Bronchial epithelial cell (primary cell): ENCODE results near the gene RGS18. TPM values are rescaled to one million over a fixed set of nuclear protein-coding genes. Genes with fewer than 3 reads are reported as not detected.
"Not testable (repeated sequence)": the region's sequence is repeated elsewhere in the genome, so short reads cannot be mapped to it uniquely, and the experiment has no call there.

Source experiments
- DNase-seq: peaks from one replicate; pipeline ENCODE4 v3.0.0-alpha.2; 2010; ENCODE audit warnings: low read depth
- FAIRE-seq: peaks from 2 replicates; lab custom pipeline; 2011; peaks lifted over from hg19 to GRCh38; lab: Jason Lieb, UNC
- H3K27me3 ChIP-seq: 2 replicates; pipeline ENCODE4 v1.5.1; 2011; ENCODE audit warnings: low read length; ENCODE audit not compliant: control insufficient read depth, insufficient read depth
- H3K36me3 ChIP-seq: 2 replicates; pipeline ENCODE4 v1.5.1; 2011; ENCODE audit warnings: low read length; ENCODE audit not compliant: control insufficient read depth, insufficient read depth
- H3K4me3 ChIP-seq: 2 replicates; pipeline ENCODE4 v1.5.1; 2011; ENCODE audit warnings: mild to moderate bottlenecking, low read depth, low read length, control low read depth
- CTCF ChIP-seq: IDR thresholded peaks from 2 replicates; pipeline ENCODE4 v1.5.1; 2011; ENCODE audit warnings: mild to moderate bottlenecking, moderate library complexity, low read length, control low read depth, inconsistent platforms; ENCODE audit not compliant: insufficient read depth, severe bottlenecking
- total RNA-seq: library from RNA; depleted of rRNA; stranded (reverse); fragments of >200 nt; gene quantifications from 2 replicates; pipeline ENCODE4 v1.2.1, GENCODE V29; 2014

The RGS18 gene
- total RNA-seq, 1 donor from 2014 or later = not detected

- TF ChIP-seq CTCF = no peak
- Histone ChIP-seq H3K4me3 (no peak overlapping the region), H3K36me3 (no peaks in the 10 kb centered on the region), H3K27me3 (no peaks in the 10 kb centered on the region)
- DNase-seq (no peak), FAIRE-seq (no peak)
These were observed 1.2 kb upstream of the RGS18 start for GRCh38 chr1:192157067-192157466.

GRCh38 chr1:192159014-192159413, 752 bp downstream of the RGS18 start:
- no peaks in the 10 kb centered on the region for H3K36me3 ChIP-seq
- no peak overlapping the region for H3K4me3 ChIP-seq
- no peak for FAIRE-seq
- DNase-seq = no peak
- TF ChIP-seq CTCF = no peak
- no peaks in the 10 kb centered on the region for H3K27me3 ChIP-seq

GRCh38 chr1:192159781-192160180, 1.5 kb downstream of the RGS18 start:
- FAIRE-seq = no peak
- no peak for TF ChIP-seq CTCF
- no peaks in the 10 kb centered on the region for H3K27me3 ChIP-seq
- DNase-seq = no peak
- H3K4me3 ChIP-seq = no peak overlapping the region
- no peaks in the 10 kb centered on the region for H3K36me3 ChIP-seq

- FAIRE-seq (no peak), DNase-seq (no peak)
- H3K4me3 ChIP-seq = no peak overlapping the region
- no peaks in the 10 kb centered on the region for H3K27me3 ChIP-seq
- H3K36me3 ChIP-seq = no peaks in the 10 kb centered on the region
- TF ChIP-seq CTCF = no peak
These were observed 1.9 kb downstream of the RGS18 start for GRCh38 chr1:192160196-192160595.

- H3K27me3 ChIP-seq = no peaks in the 10 kb centered on the region
- TF ChIP-seq CTCF = no peak
- H3K4me3 ChIP-seq = no peak overlapping the region
- no peaks in the 10 kb centered on the region for H3K36me3 ChIP-seq
- no peak for FAIRE-seq
- no peak for DNase-seq
These were observed 3.7 kb downstream of the RGS18 start for GRCh38 chr1:192161976-192162375.

GRCh38 chr1:192162376-192162775, 4.1 kb downstream of the RGS18 start:
- Histone ChIP-seq H3K27me3 (no peaks in the 10 kb centered on the region), H3K4me3 (no peak overlapping the region), H3K36me3 (no peaks in the 10 kb centered on the region)
- no peak for TF ChIP-seq CTCF
- FAIRE-seq = no peak
- DNase-seq = no peak

- not testable (repeated sequence) for H3K36me3 ChIP-seq, H3K27me3 ChIP-seq, DNase-seq, FAIRE-seq, H3K4me3 ChIP-seq
These were observed 6.7 kb downstream of the RGS18 start for GRCh38 chr1:192165002-192165401.
